GM23338 (cell line): ENCODE results near the gene ABCD2. TPM values are rescaled to one million over a fixed set of nuclear protein-coding genes. Genes with fewer than 3 reads are reported as not detected.
"Not testable (repeated sequence)": the region's sequence is repeated elsewhere in the genome, so short reads cannot be mapped to it uniquely, and the experiment has no call there.

Source experiments
- ATAC-seq: fragments of 200-7000 bp; cut with Tn5 transposase; 3 replicates; pipeline ENCODE4 v1.9.1; 2020
- DNase-seq: peaks from one replicate; pipeline ENCODE4 v3.0.0-alpha.2; 2015; ENCODE audit warnings: low spot score
- H2AFZ ChIP-seq: fragments of 200-600 bp; sonication (generic); 2 replicates; pipeline ENCODE4 v1.8.0; 2016; ENCODE audit warnings: antibody characterized with exemption, mild to moderate bottlenecking, moderate library complexity
- H3F3A ChIP-seq: fragments of 200-600 bp; sonication (generic); replicated peaks from 2 replicates; pipeline ENCODE4 v1.8.0; 2017; ENCODE audit warnings: antibody characterized with exemption, mixed run types, low read depth
- H3K27ac ChIP-seq: fragments of 200-600 bp; sonication (generic); 2 replicates; pipeline ENCODE4 v1.6.1; 2016; ENCODE audit warnings: low read depth
- H3K27me3 ChIP-seq: fragments of 200-600 bp; sonication (generic); 2 replicates; pipeline ENCODE4 v1.8.0; 2016; ENCODE audit warnings: mild to moderate bottlenecking, mixed run types, moderate library complexity; ENCODE audit not compliant: insufficient read depth
- H3K36me3 ChIP-seq: fragments of 200-600 bp; sonication (generic); 2 replicates; pipeline ENCODE4 v1.8.0; 2016; ENCODE audit warnings: mild to moderate bottlenecking; ENCODE audit not compliant: insufficient read depth
- H3K4me1 ChIP-seq: fragments of 200-600 bp; sonication (generic); 2 replicates; pipeline ENCODE4 v1.8.0; 2016; ENCODE audit warnings: mild to moderate bottlenecking, moderate library complexity; ENCODE audit not compliant: insufficient read depth
- H3K4me2 ChIP-seq: fragments of 200-600 bp; sonication (generic); 2 replicates; pipeline ENCODE4 v1.7.1; 2017; ENCODE audit warnings: mixed run types
- H3K4me3 ChIP-seq: fragments of 200-600 bp; sonication (generic); 2 replicates; pipeline ENCODE4 v1.6.1; 2016; ENCODE audit warnings: mixed run types
- H3K79me2 ChIP-seq: fragments of 200-600 bp; sonication (generic); replicated peaks from 2 replicates; pipeline ENCODE4 v1.8.0; 2017; ENCODE audit warnings: mild to moderate bottlenecking; ENCODE audit not compliant: insufficient read depth
- H3K9me2 ChIP-seq: fragments of 200-600 bp; sonication (generic); 2 replicates; pipeline ENCODE4 v1.8.0; 2017; ENCODE audit not compliant: insufficient read depth
- H4K20me1 ChIP-seq: fragments of 200-600 bp; sonication (generic); replicated peaks from 2 replicates; pipeline ENCODE4 v1.8.0; 2017; ENCODE audit warnings: mild to moderate bottlenecking; ENCODE audit not compliant: insufficient read depth
- H3K27ac Mint-ChIP-seq: 2 replicates; pipeline ENCODE4 v1.8.0; 2020; ENCODE audit warnings: inconsistent platforms, mild to moderate bottlenecking, moderate library complexity, mixed read lengths
- H3K27me3 Mint-ChIP-seq: 3 replicates; pipeline ENCODE4 v1.8.0; 2022; ENCODE audit warnings: low read depth, mild to moderate bottlenecking, moderate library complexity, mixed read lengths, inconsistent platforms; ENCODE audit not compliant: insufficient read depth, poor library complexity
- H3K36me3 Mint-ChIP-seq: 3 replicates; pipeline ENCODE4 v1.8.0; 2021; ENCODE audit warnings: low read depth, mild to moderate bottlenecking, inconsistent platforms, moderate library complexity, mixed read lengths
- H3K4me1 Mint-ChIP-seq: 3 replicates; pipeline ENCODE4 v1.8.0; 2020; ENCODE audit warnings: mild to moderate bottlenecking, inconsistent platforms, mixed read lengths
- H3K4me3 Mint-ChIP-seq: 3 replicates; pipeline ENCODE4 v1.8.0; 2021; ENCODE audit warnings: moderate library complexity, mild to moderate bottlenecking, inconsistent platforms, mixed read lengths
- H3K9me3 Mint-ChIP-seq: 3 replicates; pipeline ENCODE4 v1.8.0; 2020; ENCODE audit warnings: moderate library complexity, mild to moderate bottlenecking, inconsistent platforms, mixed read lengths
- CREB1 ChIP-seq: fragments of 250-450 bp; sonication (Bioruptor Pico); IDR thresholded peaks from 2 replicates; pipeline ENCODE4 v1.5.0; 2020; ENCODE audit warnings: low read depth, mild to moderate bottlenecking, moderate library complexity
- EZH2 ChIP-seq: fragments of 200-600 bp; sonication (generic); IDR thresholded peaks from one replicate; pipeline ENCODE4 v1.8.0; 2017; ENCODE audit warnings: antibody characterized with exemption, mild to moderate bottlenecking, low read depth; ENCODE audit not compliant: unreplicated experiment
- JUNB ChIP-seq: IDR thresholded peaks from one replicate; pipeline ENCODE4 v1.6.1; 2016; ENCODE audit warnings: antibody characterized with exemption; ENCODE audit not compliant: unreplicated experiment
- POLR2AphosphoS5 ChIP-seq: IDR thresholded peaks from 2 replicates; pipeline ENCODE4 v1.6.1; 2016; ENCODE audit warnings: antibody characterized with exemption, low read depth
- STAT1 ChIP-seq: IDR thresholded peaks from one replicate; pipeline ENCODE4 v1.6.1; 2016; ENCODE audit warnings: antibody characterized with exemption; ENCODE audit not compliant: unreplicated experiment
- ZNF114 ChIP-seq: fragments of 250-450 bp; sonication (Bioruptor Pico); IDR thresholded peaks from 2 replicates; pipeline ENCODE4 v1.5.0; 2020; ENCODE audit warnings: mild to moderate bottlenecking, moderate library complexity
- ZNF331 ChIP-seq: fragments of 250-450 bp; sonication (Bioruptor Pico); IDR thresholded peaks from 2 replicates; pipeline ENCODE4 v1.5.0; 2020; ENCODE audit warnings: low read depth, mild to moderate bottlenecking, moderate library complexity
- polyA plus RNA-seq: library from polyadenylated mRNA; unstranded; fragments of >200 nt; fragmentation: Nextera tagmentation; extraction: Ambion mirVana; gene quantifications from 2 replicates; pipeline ENCODE4 v1.2.1, GENCODE V29; 2016
- total RNA-seq: library from RNA; depleted of rRNA; stranded (reverse); fragments of >200 nt; shearing (Covaris generic); gene quantifications from 2 replicates; pipeline ENCODE4 v1.2.3, GENCODE V29; 2014
- TF ChIP-seq, protein P1 (sequence below): IDR thresholded peaks from 2 replicates; pipeline ENCODE4 v1.6.1; 2016; ENCODE audit warnings: antibody characterized with exemption

ABCD2 gene
- total and polyA plus RNA-seq, 2 experiments from 2014 or later: not detected

DNA sequence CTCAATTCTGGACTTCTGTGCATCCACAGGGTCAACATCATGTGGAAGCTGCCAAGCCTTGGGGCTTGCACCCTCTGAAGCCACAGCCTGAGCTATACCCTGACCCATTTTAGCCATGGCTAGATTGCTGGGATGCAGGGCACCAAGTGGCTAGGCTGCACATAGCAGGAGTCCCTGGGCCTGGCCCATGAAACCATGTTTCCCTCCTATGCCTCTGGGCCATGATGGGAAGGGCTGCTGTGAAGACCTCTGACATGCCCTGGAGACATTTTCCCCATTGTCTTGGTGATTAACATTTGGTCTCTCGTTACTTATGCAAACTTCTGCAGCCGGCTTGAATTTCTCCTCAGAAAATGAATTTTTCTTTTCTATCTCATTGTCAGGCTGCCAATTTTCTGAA is 92.6 kb downstream of the ABCD2 start:
- no peak overlapping the region for H3K4me3 ChIP-seq
- H3K36me3 ChIP-seq: no peaks in the 10 kb centered on the region
- H3K27ac Mint-ChIP-seq: no peak overlapping the region

DNA sequence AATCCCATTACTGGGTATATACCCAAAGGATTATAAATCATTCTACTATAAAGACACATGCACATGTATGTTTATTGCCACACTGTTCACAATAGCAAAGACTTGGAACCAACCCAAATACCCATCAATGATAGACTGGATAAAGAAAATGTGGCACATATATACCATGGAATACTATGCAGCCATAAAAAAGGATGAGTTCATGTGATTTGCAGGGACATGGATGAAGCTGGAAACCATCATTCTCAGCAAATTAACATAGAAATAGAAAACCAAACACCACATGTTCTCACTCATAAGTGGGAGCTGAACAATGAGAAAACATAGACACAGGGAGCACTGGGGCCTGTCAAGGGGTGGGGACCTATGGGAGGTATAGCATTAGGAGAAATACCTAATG is 97.4 kb downstream of the ABCD2 start:
- H4K20me1 ChIP-seq, H3K4me1 ChIP-seq, H3K27me3 ChIP-seq, ATAC-seq, H3K79me2 ChIP-seq, H3K9me2 ChIP-seq, H3K4me2 ChIP-seq, H3K27me3 Mint-ChIP-seq, H3K4me3 ChIP-seq, H3K27ac ChIP-seq, DNase-seq, H3K27ac Mint-ChIP-seq, H3K4me1 Mint-ChIP-seq, H3F3A ChIP-seq, H3K36me3 ChIP-seq, H2AFZ ChIP-seq, H3K4me3 Mint-ChIP-seq: not testable (repeated sequence)
- H3K9me3 Mint-ChIP-seq: peaks cover 41% of the 10 kb centered on the region
- peaks cover 26% of the 10 kb centered on the region for H3K36me3 Mint-ChIP-seq

More for the DNA sequence above, 92.6 kb downstream of the ABCD2 start:
- H3K27me3 ChIP-seq: no peaks in the 10 kb centered on the region
- H3K9me2 ChIP-seq: 0 out of 2 replicates have a peak, but pooled peaks cover 5% of the 10 kb centered on the region
- H2AFZ ChIP-seq: no peak overlapping the region
- no peaks in the 10 kb centered on the region for H4K20me1 ChIP-seq
- Mint-ChIP-seq H3K27me3 (no peaks in the 10 kb centered on the region), H3K9me3 (peaks cover 31% of the 10 kb centered on the region), H3K4me1 (no peaks in the 10 kb centered on the region), H3K4me3 (no peak overlapping the region), H3K36me3 (peaks cover 25% of the 10 kb centered on the region)
- H3K4me2 ChIP-seq: no peak overlapping the region
- no peaks in the 10 kb centered on the region for H3F3A ChIP-seq
- H3K79me2 ChIP-seq: no peaks in the 10 kb centered on the region
- DNase-seq (no peak), ATAC-seq (no peak)
- H3K27ac ChIP-seq: no peak overlapping the region
- TF ChIP-seq ZNF114 (CRISPR knock-in tag) (no peak), STAT1 (no peak), POLR2AphosphoS5 (no peak), ZNF331 (CRISPR knock-in tag) (no peak), EZH2 (no peak)
- TF ChIP-seq, protein P1, sequence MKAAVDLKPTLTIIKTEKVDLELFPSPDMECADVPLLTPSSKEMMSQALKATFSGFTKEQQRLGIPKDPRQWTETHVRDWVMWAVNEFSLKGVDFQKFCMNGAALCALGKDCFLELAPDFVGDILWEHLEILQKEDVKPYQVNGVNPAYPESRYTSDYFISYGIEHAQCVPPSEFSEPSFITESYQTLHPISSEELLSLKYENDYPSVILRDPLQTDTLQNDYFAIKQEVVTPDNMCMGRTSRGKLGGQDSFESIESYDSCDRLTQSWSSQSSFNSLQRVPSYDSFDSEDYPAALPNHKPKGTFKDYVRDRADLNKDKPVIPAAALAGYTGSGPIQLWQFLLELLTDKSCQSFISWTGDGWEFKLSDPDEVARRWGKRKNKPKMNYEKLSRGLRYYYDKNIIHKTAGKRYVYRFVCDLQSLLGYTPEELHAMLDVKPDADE: no peak
- H3K4me1 ChIP-seq: no peaks in the 10 kb centered on the region

DNA sequence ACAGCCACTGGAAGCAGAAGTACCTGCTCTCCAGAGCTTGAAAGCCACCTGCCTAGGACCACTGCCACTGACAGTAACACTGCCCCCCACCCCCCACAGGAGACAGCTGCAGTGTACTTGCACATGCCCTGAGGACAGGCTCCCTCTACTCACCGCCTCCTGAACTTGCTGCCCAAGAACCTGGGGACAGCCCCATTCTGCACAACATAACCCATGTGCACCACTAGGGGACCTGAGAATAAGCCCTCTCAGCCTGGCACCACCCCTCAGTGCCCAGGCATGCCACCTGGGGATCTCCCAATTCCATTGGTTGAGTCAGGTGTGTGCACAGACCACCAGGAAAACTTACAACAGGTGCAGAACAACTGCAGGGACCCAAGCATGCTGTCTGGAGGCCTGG is 109.6 kb downstream of the ABCD2 start:
- 0 out of 2 replicates have a peak, but pooled peaks cover 3% of the 10 kb centered on the region for H3K9me2 ChIP-seq
- H3K4me2 ChIP-seq: no peak overlapping the region
- no peaks in the 10 kb centered on the region for H3F3A ChIP-seq
- H3K36me3 ChIP-seq: 0 out of 2 replicates have a peak, but pooled peaks cover 7% of the 10 kb centered on the region
- no peak for TF ChIP-seq STAT1
- no peak for TF ChIP-seq ZNF331 (CRISPR knock-in tag)
- TF ChIP-seq JUNB: no peak
- TF ChIP-seq POLR2AphosphoS5: no peak
- TF ChIP-seq CREB1 (CRISPR knock-in tag): no peak
- H3K79me2 ChIP-seq: no peaks in the 10 kb centered on the region
- Mint-ChIP-seq H3K27ac (no peak overlapping the region), H3K27me3 (peaks cover 5% of the 10 kb centered on the region), H3K4me3 (no peak overlapping the region), H3K36me3 (peaks cover 20% of the 10 kb centered on the region), H3K4me1 (no peaks in the 10 kb centered on the region), H3K9me3 (peaks cover 34% of the 10 kb centered on the region)
- ATAC-seq (no peak), DNase-seq (no peak)
- H3K27ac ChIP-seq: no peak overlapping the region
- H3K4me3 ChIP-seq: no peak overlapping the region
- no peaks in the 10 kb centered on the region for H4K20me1 ChIP-seq
- no peaks in the 10 kb centered on the region for H3K4me1 ChIP-seq
- no peaks in the 10 kb centered on the region for H3K27me3 ChIP-seq
- no peak overlapping the region for H2AFZ ChIP-seq
